GM19372 (cell line): Measurements from ENCODE around the gene APPL2.
"Not testable (repeated sequence)": the region's sequence is repeated elsewhere in the genome, so short reads cannot be mapped to it uniquely, and the experiment has no call there.

Source experiments
- ATAC-seq: cut with Tn5 transposase; IDR thresholded peaks from one replicate; pipeline ENCODE4 v1.9.1; 2021; ENCODE audit warnings: mild to moderate bottlenecking, low read depth, moderate library complexity; ENCODE audit not compliant: unreplicated experiment

APPL2 gene

DNA sequence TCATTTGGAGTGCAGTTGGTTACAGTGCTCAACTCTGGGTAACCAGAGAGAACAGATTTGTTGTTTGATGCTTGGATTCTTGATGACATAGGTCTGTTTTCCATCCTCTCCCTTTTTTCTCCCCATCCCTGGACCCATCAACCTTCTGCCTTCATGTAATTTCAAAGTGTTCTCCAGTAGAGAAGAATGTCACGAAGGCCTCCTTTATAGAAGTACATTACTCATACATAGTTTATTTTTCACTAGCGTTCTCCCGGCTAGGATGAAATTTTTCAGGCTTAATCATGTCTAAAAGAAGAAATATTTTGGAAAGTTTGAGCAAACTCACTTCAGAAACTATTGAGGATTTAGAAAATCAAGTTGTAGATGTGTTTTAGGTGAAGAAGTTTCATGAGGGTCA lies 20.9 kb upstream of the APPL2 start:
- no peak for ATAC-seq

DNA sequence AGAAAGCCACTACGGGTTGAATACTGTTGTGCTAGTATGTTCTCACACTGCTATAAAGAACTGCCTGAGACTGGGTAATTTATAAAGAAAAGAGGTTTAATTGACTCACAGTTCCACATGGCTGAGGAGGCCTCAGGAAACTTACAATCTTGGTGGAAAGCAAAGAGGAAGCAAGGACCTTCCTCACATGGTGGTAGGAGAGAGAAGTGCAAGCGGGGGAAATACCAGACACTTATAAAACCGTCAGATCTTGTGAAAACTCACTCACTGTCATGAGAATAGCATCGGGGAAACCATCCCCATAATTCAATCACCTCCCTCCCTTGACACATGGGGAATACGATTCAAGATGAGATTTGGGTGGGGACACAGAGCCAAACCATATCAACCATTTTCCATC lies 20.5 kb upstream of the APPL2 start:
- not testable (repeated sequence) for ATAC-seq

DNA sequence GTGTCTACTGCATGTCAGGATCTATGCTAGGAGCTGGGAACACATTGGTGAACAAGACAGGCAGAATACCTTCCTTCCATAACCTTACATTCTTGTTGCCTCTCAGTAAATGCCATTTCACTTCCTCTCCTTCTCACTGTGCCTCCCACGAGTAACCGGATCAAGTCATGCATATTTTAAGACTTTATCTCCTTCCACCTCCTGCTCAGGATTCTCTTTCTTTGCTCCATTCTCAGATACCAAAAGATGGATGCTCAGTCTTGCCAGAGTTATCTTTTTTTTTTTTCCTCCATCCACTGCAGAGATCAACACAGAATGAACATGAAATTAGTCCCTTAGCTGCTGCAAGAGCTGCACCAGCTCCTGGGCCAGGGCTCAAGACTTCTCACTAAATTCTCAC lies 20.0 kb upstream of the APPL2 start:
- ATAC-seq = no peak

DNA sequence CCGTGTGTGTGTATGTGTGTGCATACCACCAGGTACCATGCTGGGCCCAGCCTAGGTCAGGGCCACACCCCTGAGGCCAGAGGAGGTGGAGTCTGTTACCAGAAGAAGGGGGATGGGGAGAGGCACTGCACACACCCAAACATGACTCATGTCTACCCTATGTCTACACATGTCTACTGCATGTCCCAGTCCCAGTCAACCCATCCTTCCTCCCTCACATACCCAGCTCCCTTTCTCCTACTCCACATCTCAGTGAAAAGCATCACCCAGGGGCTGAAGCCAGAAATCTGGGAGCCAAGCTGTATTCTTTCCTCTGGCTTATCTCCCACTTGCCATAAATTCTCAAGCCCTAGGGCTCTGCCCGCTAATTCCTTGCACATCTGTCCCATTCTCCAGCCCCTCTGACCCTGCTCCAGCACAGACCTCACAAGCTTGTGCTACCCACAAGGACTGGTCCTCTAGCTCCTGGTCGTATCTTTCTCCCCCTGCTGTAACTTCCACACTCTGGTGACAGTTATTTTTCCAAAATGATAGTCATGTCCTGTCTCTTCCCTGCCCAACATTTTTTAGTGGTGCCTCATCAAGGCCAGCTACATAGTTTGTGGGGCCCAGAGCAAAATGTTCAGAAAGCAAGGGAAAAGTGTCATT lies 18.0 kb upstream of the APPL2 start:
- no peak for ATAC-seq

DNA sequence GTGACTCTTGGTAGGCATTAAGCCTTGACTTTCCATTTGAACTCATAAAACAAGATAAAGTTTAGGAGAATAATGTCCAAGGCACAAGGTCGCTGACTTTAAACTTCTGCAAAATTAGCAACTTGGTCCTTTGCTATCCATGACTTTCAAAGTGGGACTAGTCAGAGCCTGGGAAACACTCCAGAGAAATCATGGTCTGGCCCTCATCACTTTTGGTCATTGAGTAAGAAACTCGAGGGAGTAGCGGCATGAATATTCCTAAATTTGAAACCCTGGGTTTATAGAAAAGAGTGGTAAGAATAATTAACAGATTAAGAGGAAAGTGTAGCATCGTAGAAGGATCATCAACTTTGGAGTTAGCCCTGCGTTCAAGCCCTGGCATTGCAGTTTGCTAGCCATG lies 16.9 kb upstream of the APPL2 start:
- no peak for ATAC-seq

DNA sequence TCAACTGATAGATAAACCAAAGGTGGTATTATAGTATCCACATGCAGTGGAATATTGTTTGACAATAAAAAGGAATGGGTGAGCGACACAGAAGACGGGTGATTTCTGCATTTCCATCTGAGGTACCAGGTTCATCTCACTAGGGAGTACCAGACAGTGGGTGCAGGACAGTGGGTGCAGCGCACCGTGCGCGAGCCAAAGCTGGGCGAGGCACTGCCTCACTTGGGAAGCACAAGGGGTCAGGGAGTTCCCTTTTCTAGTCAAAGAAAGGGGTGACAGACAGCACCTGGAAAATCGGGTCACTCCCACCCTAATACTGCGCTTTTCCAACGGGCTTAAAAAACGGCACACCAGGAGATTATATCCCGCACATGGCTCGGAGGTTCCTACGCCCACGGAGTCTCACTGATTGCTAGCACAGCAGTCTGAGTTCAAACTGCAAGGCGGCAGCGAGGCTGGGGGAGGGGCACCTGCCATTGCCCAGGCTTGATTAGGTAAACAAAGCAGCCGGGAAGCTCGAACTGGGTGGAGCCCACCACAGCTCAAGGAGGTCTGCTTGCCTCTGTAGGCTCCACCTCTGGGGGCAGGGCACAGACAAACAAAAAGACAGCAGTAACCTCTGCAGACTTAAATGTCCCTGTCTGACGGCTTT lies 9.9 kb upstream of the APPL2 start:
- not testable (repeated sequence) for ATAC-seq

DNA sequence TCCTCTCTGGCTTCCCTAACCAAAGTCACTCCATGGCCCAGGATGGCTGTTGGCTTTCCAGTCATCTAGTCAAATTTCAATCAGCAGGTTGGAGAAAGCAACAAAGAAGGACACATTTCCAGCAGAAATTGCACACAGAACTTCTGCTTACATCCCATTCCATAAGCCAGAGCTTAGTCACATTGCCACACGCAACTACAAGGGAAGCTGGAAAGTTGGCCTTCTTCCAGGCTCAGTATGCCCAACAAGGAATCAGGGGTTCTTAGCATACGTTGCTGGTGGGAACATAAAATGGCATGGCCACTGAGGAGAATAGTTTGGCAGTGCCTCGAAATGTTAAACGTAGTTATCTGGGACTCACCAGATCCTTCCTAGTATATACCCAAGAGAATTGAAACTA lies 9.3 kb upstream of the APPL2 start:
- no peak for ATAC-seq

DNA sequence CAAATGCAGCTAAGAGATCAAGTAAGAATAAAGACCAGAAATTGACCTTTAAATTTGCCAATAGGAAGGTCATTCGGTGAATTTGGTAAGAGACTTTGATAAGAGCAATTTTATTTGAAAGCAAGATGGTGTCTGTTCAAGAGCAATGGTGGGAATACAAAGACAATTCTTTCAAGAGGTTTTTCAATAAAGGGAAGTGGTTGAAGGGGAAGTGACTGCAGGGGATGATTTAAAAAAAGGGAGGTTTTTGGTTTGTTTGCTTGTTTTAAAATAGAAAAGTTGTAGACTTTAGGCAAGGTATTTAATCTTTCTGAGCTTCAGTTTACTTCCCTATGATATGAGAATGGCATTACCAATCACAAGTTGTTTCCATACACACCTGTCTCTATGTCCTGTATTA lies 4.3 kb upstream of the APPL2 start:
- ATAC-seq = no peak

DNA sequence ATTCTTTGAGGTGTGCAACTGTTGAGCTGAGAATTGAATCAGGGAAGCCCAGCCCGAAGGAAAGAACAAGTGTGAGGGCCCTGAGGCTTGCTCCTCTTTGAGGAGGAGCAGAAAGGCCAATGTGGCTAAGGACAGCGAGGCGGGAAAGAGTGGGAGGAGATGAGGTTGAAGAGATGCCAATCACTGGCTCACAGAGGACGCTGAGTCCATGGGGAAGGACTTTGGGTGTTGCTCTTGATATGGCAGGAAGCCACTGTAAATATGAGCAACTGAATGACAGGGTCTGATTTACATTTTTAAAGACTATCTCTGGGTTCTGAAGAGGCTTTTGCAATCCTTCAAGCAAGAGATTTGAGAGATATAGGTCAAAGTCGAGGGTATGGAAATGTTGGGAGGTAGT lies 3.3 kb upstream of the APPL2 start:
- ATAC-seq = no peak

DNA sequence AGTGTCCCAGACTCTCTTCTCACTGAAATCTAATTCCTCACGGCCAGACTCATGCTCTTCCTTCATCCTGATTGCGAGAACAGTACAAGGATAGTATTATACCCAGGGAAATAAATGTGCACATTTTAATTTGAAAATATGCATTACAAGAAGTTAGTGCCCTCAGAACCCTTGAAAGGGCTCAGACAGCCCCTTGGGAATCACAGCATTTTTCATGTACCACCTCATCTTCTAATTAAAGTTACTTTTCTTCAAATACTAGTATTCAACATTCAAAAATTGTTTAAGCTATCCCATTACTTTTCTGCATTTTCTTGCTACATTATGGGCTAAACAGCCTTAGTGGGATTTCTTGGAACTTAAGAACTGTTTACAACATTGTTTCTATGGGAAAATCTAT lies 1.7 kb upstream of the APPL2 start:
- no peak for ATAC-seq

DNA sequence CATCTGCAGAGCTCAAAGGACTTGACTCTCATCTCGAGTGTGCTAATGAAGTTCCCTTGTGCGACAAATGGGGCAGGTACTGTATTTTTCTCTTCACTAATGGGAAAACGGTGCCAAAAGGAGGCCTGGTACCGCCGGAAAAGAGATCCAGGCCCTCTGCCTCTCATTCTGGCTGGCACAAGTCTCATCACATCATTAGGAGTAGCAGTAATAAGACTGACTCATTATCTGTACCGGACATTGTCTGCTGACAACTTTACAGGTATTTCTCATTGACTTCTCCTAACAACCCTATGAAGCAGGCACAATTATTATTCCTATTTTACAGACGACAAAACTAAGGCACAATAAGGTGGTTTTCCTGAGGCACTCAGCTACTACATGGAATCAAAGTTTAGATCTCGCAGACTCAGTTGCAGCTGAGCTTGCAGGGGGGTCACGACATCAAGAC lies 668 bp downstream of the APPL2 start:
- ATAC-seq = no peak

DNA sequence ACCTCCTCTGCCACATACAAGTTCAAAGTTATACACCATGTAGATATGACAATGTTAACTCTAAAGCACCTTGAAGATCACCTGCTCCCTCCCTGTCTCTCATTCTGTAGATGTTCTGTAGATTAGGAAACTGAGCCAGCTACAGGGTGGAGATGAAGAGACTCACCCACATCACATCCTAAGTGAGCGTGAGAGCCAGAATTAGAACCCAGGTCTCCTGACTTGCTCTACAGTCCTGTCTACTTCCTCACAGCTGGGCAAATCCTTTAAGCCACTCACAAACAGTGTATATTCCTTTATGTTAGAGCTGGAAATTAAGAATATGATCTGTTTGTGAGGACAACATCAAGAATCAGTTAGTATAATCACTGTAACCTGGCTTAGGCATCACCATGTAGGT lies 1.8 kb downstream of the APPL2 start:
- no peak for ATAC-seq

DNA sequence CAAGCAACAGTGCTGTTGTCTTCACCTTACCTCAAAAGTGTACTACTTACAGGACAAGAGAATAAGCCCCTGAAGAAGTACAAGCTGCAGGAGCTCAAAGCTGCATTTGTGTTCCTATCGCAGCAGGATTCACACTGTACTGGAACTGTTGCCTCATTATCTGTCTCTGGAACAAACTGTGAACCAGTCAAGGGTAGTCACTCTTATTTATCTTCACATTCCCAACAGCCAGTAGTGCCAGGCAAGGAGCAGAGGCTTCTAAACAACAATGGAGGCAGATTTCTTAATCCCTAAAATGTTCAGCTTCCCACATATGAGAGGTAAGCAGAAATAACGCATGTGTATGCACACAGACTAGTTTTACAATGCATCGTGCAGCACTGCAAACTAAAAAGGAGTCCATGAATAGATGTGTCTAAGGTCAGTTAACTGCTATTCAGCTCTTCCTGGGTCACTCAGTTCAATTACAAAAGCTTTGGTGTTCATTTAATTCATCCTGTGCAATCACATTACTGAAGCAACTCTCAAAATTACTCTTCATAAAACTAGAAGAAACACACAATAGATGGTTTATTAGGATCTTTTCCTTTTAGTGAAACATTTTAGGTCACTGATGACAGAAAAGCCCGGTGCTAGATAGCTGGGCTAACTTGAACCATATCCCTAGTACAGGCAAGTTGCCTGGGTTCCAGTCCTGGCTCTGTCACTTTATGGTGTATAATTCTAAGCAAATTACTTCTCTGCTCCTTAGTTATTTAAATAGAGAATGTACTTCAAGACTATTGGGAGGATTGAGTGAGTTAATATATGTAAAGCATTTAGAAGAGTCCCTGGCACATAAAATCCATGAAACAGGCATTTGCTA lies 2.7 kb downstream of the APPL2 start:
- no peak for ATAC-seq

DNA sequence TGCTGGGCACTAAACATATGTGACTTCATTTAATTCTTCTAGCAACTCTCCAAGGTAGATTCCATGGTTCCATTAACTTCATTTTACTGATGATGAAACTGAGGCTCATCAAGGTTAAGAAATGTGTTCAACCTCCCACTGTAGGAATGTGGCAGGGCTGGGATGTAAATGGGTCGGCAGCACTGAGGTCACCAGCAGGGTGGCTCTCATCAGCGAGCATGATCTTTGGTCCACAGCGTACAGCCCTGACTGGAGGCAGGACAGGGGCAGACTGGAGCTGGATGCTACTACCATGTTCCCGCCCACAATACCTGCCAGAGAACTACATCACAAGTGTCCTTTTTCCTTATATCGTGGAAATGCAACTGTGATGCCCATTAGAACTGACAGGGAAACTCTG lies 4.6 kb downstream of the APPL2 start:
- no peak for ATAC-seq

DNA sequence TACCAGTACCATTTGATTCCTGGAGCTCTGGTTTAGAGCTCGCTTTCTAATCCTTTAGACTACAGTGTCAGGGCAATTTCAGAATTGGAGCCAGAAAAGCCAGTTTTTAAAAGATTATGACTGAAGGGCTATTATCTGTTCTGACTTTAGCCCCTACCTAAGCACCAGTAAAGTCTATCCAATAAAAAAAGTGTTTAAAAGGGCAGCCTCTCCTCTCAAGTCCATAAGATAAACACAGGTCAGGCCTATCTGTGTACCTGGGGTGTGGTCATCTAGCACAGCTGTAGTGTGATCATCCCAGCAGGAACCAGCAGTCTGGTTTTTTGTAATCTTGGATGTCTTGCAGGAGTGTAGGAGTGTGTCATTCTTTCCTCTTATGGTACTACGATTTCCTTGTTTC lies 6.6 kb downstream of the APPL2 start:
- ATAC-seq = no peak

DNA sequence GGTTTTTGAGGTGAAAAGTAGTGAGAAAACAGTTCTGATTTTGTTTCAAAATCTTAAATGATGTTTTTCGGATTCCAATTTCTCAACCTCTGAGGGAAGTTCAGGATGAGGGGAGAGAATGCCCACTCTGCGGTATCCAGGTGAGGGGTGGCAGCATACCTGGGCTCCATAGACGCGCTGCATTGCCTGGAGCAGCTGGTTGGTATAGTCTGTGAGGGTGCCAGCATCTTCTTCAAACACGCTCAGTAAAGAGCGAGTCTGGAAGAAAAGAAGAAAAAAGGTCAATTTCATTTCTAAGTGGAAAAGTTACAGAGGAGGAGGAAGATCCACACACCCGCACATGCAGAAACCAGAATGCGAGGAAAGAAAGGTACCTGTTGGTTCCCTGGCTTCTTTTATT lies 7.0 kb downstream of the APPL2 start:
- no peak for ATAC-seq

DNA sequence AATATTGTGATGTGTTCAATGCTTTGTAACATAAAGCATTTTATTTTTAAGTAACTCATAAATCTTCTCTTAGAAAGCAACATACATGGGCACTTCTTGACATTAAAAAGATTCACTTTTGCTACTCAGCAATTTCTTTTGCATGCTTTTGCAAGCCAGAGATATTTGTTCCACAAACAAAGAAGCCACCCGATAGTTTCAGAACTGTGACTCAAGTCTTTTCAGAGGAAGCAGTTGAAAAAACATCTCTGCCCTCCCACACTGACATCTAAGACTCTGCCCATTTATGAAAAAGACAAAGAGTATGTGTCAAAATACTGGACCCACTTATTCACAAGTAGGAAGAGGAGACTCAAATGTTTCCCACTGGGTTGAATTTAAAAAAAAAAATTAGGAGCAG lies 7.5 kb downstream of the APPL2 start:
- ATAC-seq = no peak

DNA sequence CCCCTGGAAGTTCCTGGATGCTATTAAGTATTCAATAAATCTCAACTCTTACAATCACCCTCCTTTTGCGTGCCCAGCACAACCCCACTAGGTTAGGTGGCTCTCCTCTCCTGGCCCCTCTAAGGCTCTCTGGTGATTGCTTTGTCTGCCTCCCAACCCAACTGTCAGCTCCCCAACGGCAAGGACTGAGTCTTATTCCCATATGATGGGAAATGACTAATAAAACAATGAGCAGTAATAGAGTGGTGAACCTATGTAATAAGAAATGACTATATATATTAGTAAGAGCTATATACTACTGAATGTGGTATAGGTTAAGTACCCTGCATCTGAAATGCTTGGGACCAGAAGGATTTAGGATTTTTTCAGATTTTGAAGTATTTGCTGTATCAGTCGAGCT lies 8.1 kb downstream of the APPL2 start:
- ATAC-seq = no peak

DNA sequence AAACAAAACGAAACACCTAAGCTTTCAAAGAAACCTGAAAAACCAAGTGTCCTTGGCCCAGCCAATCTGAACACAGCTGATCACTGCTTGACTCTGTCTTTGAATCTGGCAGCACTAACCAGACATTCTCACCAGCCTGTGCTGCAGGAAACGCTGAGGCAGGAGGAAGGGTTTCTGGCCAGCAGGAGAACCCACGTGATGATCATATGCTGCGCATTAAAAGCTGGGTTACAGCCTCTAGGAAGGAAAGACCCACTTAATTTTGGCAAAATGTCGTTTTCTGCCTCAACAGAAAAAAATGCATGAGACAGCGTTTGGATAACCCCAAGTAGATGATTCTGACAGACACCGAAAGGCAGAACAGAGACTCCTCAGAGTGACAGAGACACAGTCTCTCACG lies 9.8 kb downstream of the APPL2 start:
- no peak for ATAC-seq

DNA sequence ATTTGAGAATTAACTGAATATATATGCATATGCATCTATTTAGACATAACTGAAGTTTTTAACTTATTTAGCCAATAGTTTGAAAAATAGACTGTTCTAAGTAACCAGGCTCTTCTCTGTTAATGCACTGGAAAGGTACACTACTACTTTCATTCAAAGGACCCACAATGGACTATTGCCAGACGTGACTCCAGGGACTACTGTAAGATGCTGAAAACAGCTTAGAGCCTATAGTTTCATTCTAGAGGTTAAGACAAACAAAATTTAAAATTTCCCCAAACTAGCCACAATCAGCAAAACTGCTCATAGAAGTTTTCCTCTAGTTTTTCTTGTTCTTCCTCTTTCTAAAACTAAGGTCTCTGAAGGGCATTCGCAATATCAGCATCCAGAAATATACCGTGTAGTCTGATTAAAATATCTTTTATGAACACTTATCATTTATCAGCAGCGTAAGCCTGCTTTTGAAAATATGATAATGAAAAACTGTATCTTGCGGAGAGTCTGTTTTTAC lies 10.4 kb downstream of the APPL2 start:
- ATAC-seq = no peak

DNA sequence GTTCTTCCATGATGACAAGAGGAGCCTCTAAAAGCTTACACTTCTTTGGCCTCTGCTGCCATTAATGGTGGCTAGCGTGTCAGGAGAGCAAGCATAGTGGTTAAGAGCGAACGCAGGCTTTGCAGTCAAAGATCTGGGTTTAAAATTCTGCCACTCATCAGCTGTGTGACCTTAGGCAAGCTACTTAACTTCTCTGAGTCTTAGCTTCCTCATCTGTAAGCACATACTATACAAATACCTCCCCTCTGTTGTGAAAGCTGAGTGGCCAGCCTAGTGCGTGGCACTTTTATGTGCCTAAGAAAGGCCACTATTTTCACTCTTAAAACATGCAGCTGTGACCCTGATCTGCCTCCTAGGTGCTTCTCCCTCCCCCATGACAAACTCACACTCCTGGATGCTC lies 11.6 kb downstream of the APPL2 start:
- ATAC-seq = no peak
